Epithelial cell of alveolus of lung (primary cell): ENCODE measurements around the gene PDCD5. TPM values are rescaled to one million over a fixed set of nuclear protein-coding genes. Genes with fewer than 3 reads are reported as not detected.

ENCODE experiments used
- total RNA-seq: library from RNA; depleted of rRNA; stranded (reverse); fragments of >200 nt; gene quantifications from 2 replicates; pipeline ENCODE4 v1.2.1, GENCODE V29; 2015

PDCD5 gene, protein sequence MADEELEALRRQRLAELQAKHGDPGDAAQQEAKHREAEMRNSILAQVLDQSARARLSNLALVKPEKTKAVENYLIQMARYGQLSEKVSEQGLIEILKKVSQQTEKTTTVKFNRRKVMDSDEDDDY
- 84.2 and 219 TPM in 2 replicates for total RNA-seq

DNA sequence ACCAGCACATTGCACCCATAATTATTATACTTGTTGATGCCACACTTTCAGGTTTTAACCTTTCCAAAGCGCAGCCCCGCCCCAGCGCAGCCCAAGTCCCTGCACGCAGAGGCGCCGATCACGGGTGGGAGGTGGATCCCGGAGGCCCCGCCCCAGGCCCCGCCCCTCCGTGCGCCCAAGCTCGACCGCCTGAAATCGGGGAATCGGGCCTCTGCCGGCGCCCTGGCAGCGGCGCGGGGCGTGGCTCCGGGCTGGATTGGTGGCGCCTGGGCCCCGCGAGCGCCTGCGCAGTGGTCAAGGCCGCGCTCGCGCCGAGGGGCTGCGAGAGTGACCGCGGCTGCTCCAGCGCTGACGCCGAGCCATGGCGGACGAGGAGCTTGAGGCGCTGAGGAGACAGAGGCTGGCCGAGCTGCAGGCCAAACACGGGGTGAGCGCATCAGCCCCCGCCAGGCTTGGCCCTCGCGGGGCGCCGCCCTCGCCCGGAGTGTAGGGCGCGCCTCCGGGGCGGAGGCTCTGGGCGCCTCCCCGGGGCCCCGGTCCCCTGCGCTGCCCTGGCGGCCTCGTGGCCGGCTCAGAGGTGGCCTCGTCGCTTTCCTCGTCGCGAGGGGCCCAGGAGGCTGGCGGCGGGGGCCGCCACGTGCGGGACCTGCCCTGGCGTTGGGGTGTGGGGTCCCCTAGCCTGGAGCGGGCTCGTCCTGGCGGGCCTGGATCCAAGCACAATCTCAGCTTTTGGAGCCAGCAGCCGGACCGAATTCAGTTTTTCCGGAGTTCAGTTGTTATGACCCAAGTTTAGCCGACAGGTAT is at the start of gene PDCD5:
Gene PDCD5, plus strand, starts transcription at position 290 of the 804 bp plus-strand sequence. Its CDS starts 72 bp downstream, at position 362.

Other genes starting within 250 kb of the PDCD5 start
- 8.7 and 15.5 TPM in 2 replicates for gene ZNF507, start 235.6 kb upstream of the PDCD5 start, total RNA-seq
- gene DPY19L3, start 175.4 kb upstream of the PDCD5 start, total RNA-seq = 15.9 and 27.8 TPM in 2 replicates
- 16.0 and 20.7 TPM in 2 replicates for gene ANKRD27, start 94.0 kb downstream of the PDCD5 start, total RNA-seq
- 0.16 TPM in 1 of 2 replicates, not detected in the other for gene RGS9BP, start 94.7 kb downstream of the PDCD5 start, total RNA-seq
- 12.3 and 14.9 TPM in 2 replicates for gene NUDT19, start 110.6 kb downstream of the PDCD5 start, total RNA-seq
- gene TDRD12, start 138.6 kb downstream of the PDCD5 start, total RNA-seq = 0.26 TPM in 1 of 2 replicates, not detected in the other